Activated CD4-positive, alpha-beta T cell treated with anti-CD3 and anti-CD28 coated beads for 4 hours (primary cell): Measurements from ENCODE around the gene RAP1GAP.
"Not testable (repeated sequence)": the region's sequence is repeated elsewhere in the genome, so short reads cannot be mapped to it uniquely, and the experiment has no call there.

Source experiments
- DNase-seq, 2 donors: peaks; one replicate each; pipeline ENCODE4 v3.0.0-alpha.2; 2020

RAP1GAP gene

GRCh38 chr1:21674957-21675356 lies 5.8 kb upstream of the RAP1GAP start:
- DNase-seq, result no peak

- DNase-seq, result not testable (repeated sequence)
These were observed 4.7 kb upstream of the RAP1GAP start for GRCh38 chr1:21673853-21674252.

GRCh38 chr1:21673277-21673780 lies 4.2 kb upstream of the RAP1GAP start:
- DNase-seq, result no peak

GRCh38 chr1:21672478-21673276 lies 3.5 kb upstream of the RAP1GAP start:
- no peak for DNase-seq

- DNase-seq, result no peak
These were observed 2.8 kb upstream of the RAP1GAP start for GRCh38 chr1:21671915-21672314.

GRCh38 chr1:21670956-21671902 lies 2.1 kb upstream of the RAP1GAP start:
- DNase-seq, result no peak

GRCh38 chr1:21670059-21670881 lies 1.1 kb upstream of the RAP1GAP start:
- DNase-seq, result no peak

- no peak for DNase-seq
These were observed 253 bp downstream of the RAP1GAP start for GRCh38 chr1:21668951-21669257.

- DNase-seq, result no peak
These were observed 766 bp downstream of the RAP1GAP start for GRCh38 chr1:21668232-21668950.

- DNase-seq, result no peak
These were observed 1.6 kb downstream of the RAP1GAP start for GRCh38 chr1:21667348-21668231.

GRCh38 chr1:21666576-21667320 lies 2.4 kb downstream of the RAP1GAP start:
- DNase-seq, result no peak

- DNase-seq, result no peak
These were observed 3.2 kb downstream of the RAP1GAP start for GRCh38 chr1:21665711-21666575.

GRCh38 chr1:21664806-21665588 lies 4.2 kb downstream of the RAP1GAP start:
- DNase-seq, result no peak

- no peak for DNase-seq
These were observed 5.0 kb downstream of the RAP1GAP start for GRCh38 chr1:21663951-21664805.

GRCh38 chr1:21663248-21663950 lies 5.8 kb downstream of the RAP1GAP start:
- no peak for DNase-seq

- no peak for DNase-seq
These were observed 6.5 kb downstream of the RAP1GAP start for GRCh38 chr1:21662426-21663247.
